WTC11 (cell line): ENCODE results near the gene OR8G1. TPM values are rescaled to one million over a fixed set of nuclear protein-coding genes. Genes with fewer than 3 reads are reported as not detected.

Experiments
- ATAC-seq: fragments of 200-7000 bp; cut with Tn5 transposase; 2 replicates; pipeline ENCODE4 v1.10.0; 2021; ENCODE audit warnings: mild to moderate bottlenecking, moderate library complexity
- CTCF ChIA-PET: fragments of 300-600 bp; sonication (Branson Sonifier 250); formaldehyde crosslinking; loops from one replicate; lab custom pipeline; 2021; ENCODE audit warnings: antibody characterized with exemption; lab: Charles Lee
- POLR2A ChIA-PET: fragments of 350-600 bp; sonication (Branson Sonifier 250); formaldehyde crosslinking; loops from one replicate; lab custom pipeline; 2021; ENCODE audit warnings: antibody characterized with exemption; lab: Charles Lee
- DNase-seq: peaks from one replicate; pipeline ENCODE4 v3.0.0; 2021; ENCODE audit warnings: low spot score
- H3K27ac Mint-ChIP-seq: 2 replicates; pipeline ENCODE4 v1.8.0; 2021; ENCODE audit warnings: mixed read lengths
- H3K27me3 Mint-ChIP-seq: 2 replicates; pipeline ENCODE4 v1.8.0; 2021; ENCODE audit warnings: low read depth, mild to moderate bottlenecking, moderate library complexity, mixed read lengths
- H3K36me3 Mint-ChIP-seq: 2 replicates; pipeline ENCODE4 v1.8.0; 2021; ENCODE audit warnings: mixed read lengths
- H3K4me1 Mint-ChIP-seq: 2 replicates; pipeline ENCODE4 v1.8.0; 2022; ENCODE audit warnings: mixed read lengths
- H3K4me3 Mint-ChIP-seq: 2 replicates; pipeline ENCODE4 v1.8.0; 2021; ENCODE audit warnings: mild to moderate bottlenecking, moderate library complexity, mixed read lengths
- H3K9me3 Mint-ChIP-seq: 2 replicates; pipeline ENCODE4 v1.8.0; 2021; ENCODE audit warnings: mixed read lengths
- ATF1 ChIP-seq: sonication (generic); formaldehyde crosslinking; IDR thresholded peaks from 2 replicates; pipeline ENCODE4 v1.8.1; 2023; ENCODE audit warnings: mild to moderate bottlenecking, moderate library complexity, missing genetic modification reagents
- EMX1 ChIP-seq: fragments of 250-450 bp; sonication (Bioruptor Pico); IDR thresholded peaks from 2 replicates; pipeline ENCODE4 v1.8.0; 2021; ENCODE audit warnings: mild to moderate bottlenecking
- ESRRA ChIP-seq: sonication (generic); formaldehyde crosslinking; IDR thresholded peaks from 2 replicates; pipeline ENCODE4 v1.8.1; 2022; ENCODE audit warnings: mild to moderate bottlenecking, missing genetic modification reagents, borderline replicate concordance
- GTF2I ChIP-seq: fragments of 250-450 bp; sonication (Bioruptor Pico); conservative IDR thresholded peaks from 2 replicates; pipeline ENCODE4 v1.4.0; 2021; ENCODE audit warnings: mild to moderate bottlenecking
- NR2C2 ChIP-seq: sonication (generic); formaldehyde crosslinking; IDR thresholded peaks from 2 replicates; pipeline ENCODE4 v1.8.0; 2022; ENCODE audit warnings: mild to moderate bottlenecking, missing genetic modification reagents
- OVOL2 ChIP-seq: fragments of 250-450 bp; sonication (Bioruptor Pico); IDR thresholded peaks from 2 replicates; pipeline ENCODE4 v1.9.0; 2021; ENCODE audit warnings: mild to moderate bottlenecking, borderline replicate concordance
- SMAD3 ChIP-seq: sonication (generic); formaldehyde crosslinking; IDR thresholded peaks from 2 replicates; pipeline ENCODE4 v1.8.0; 2022; ENCODE audit warnings: missing genetic modification reagents, mild to moderate bottlenecking, borderline replicate concordance
- SP1 ChIP-seq: sonication (generic); formaldehyde crosslinking; conservative IDR thresholded peaks from 2 replicates; pipeline ENCODE4 v1.8.1; 2022; ENCODE audit warnings: missing genetic modification reagents
- TEAD4 ChIP-seq: sonication (generic); formaldehyde crosslinking; IDR thresholded peaks from 2 replicates; pipeline ENCODE4 v1.8.0; 2022; ENCODE audit warnings: mild to moderate bottlenecking, missing genetic modification reagents
- ZNF232 ChIP-seq: sonication (generic); formaldehyde crosslinking; IDR thresholded peaks from 2 replicates; pipeline ENCODE4 v1.8.0; 2022; ENCODE audit warnings: mild to moderate bottlenecking, missing genetic modification reagents
- ZNF263 ChIP-seq: sonication (generic); formaldehyde crosslinking; IDR thresholded peaks from 2 replicates; pipeline ENCODE4 v1.8.1; 2022; ENCODE audit warnings: low read depth, mild to moderate bottlenecking, moderate library complexity, missing genetic modification reagents
- ZNF317 ChIP-seq: sonication (generic); formaldehyde crosslinking; IDR thresholded peaks from 2 replicates; pipeline ENCODE4 v1.8.1; 2023; ENCODE audit warnings: low read depth, mild to moderate bottlenecking, moderate library complexity, missing genetic modification reagents, borderline replicate concordance
- ZNF396 ChIP-seq: fragments of 250-450 bp; sonication (Bioruptor Pico); IDR thresholded peaks from 2 replicates; pipeline ENCODE4 v1.8.0; 2021; ENCODE audit warnings: mild to moderate bottlenecking, moderate library complexity, borderline replicate concordance
- total RNA-seq: library from RNA; stranded (reverse); gene quantifications from 3 replicates; pipeline ENCODE4 v1.2.3, GENCODE V29; 2021
- TF ChIP-seq, protein P1 (sequence below): fragments of 250-450 bp; sonication (Bioruptor Pico); IDR thresholded peaks from 2 replicates; pipeline ENCODE4 v1.9.0; 2021; ENCODE audit warnings: mild to moderate bottlenecking, borderline replicate concordance
- TF ChIP-seq, protein P2 (sequence below): fragments of 250-450 bp; sonication (Bioruptor Pico); IDR thresholded peaks from 2 replicates; pipeline ENCODE4 v2.1.2; 2022; ENCODE audit warnings: mild to moderate bottlenecking, moderate library complexity
- TF ChIP-seq, protein P3 (sequence below): sonication (generic); formaldehyde crosslinking; IDR thresholded peaks from 2 replicates; pipeline ENCODE4 v1.8.1; 2023; ENCODE audit warnings: mild to moderate bottlenecking, missing genetic modification reagents, borderline replicate concordance
- TF ChIP-seq, protein P4 (sequence below): sonication (generic); formaldehyde crosslinking; IDR thresholded peaks from 2 replicates; pipeline ENCODE4 v1.8.1; 2023; ENCODE audit warnings: mild to moderate bottlenecking, moderate library complexity, missing genetic modification reagents
- TF ChIP-seq, protein P5 (sequence below): sonication (generic); formaldehyde crosslinking; IDR thresholded peaks from 2 replicates; pipeline ENCODE4 v1.8.0; 2022; ENCODE audit warnings: mild to moderate bottlenecking, missing genetic modification reagents

Gene OR8G1
- total RNA-seq, 1 experiment from 2014 or later, result not detected

DNA sequence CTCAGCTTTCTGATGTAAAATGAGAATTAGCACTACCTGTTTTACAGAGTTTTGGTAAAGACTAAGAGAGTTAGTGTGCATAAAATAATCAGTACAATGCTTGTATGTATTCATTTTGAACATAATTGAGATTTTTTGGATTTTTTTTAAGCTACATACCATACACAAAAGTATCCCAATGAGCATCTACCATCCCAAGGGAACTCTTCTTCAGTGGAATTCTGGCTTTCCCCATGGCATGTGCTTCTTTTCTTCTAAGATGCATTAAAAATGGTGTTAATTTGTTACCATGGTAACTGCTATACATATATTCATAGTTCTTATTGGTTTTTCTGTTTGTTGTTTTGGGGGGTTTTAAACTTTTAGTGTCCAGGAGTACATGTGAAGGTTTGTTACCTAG is 55.1 kb downstream of the OR8G1 start:
- TF ChIP-seq TEAD4 (CRISPR knock-in tag) (no peak), ZNF232 (CRISPR knock-in tag) (no peak), ZNF317 (CRISPR knock-in tag) (no peak), GTF2I (no peak), OVOL2 (CRISPR knock-in tag) (no peak), EMX1 (CRISPR knock-in tag) (no peak), ATF1 (no peak), NR2C2 (CRISPR knock-in tag) (no peak), ESRRA (CRISPR knock-in tag) (no peak), ZNF396 (CRISPR knock-in tag) (no peak), SMAD3 (CRISPR knock-in tag) (no peak), ZNF263 (CRISPR knock-in tag) (no peak)
- TF ChIP-seq, protein P1, sequence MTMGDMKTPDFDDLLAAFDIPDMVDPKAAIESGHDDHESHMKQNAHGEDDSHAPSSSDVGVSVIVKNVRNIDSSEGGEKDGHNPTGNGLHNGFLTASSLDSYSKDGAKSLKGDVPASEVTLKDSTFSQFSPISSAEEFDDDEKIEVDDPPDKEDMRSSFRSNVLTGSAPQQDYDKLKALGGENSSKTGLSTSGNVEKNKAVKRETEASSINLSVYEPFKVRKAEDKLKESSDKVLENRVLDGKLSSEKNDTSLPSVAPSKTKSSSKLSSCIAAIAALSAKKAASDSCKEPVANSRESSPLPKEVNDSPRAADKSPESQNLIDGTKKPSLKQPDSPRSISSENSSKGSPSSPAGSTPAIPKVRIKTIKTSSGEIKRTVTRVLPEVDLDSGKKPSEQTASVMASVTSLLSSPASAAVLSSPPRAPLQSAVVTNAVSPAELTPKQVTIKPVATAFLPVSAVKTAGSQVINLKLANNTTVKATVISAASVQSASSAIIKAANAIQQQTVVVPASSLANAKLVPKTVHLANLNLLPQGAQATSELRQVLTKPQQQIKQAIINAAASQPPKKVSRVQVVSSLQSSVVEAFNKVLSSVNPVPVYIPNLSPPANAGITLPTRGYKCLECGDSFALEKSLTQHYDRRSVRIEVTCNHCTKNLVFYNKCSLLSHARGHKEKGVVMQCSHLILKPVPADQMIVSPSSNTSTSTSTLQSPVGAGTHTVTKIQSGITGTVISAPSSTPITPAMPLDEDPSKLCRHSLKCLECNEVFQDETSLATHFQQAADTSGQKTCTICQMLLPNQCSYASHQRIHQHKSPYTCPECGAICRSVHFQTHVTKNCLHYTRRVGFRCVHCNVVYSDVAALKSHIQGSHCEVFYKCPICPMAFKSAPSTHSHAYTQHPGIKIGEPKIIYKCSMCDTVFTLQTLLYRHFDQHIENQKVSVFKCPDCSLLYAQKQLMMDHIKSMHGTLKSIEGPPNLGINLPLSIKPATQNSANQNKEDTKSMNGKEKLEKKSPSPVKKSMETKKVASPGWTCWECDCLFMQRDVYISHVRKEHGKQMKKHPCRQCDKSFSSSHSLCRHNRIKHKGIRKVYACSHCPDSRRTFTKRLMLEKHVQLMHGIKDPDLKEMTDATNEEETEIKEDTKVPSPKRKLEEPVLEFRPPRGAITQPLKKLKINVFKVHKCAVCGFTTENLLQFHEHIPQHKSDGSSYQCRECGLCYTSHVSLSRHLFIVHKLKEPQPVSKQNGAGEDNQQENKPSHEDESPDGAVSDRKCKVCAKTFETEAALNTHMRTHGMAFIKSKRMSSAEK (CRISPR knock-in tag), result no peak
- TF ChIP-seq, protein P2, sequence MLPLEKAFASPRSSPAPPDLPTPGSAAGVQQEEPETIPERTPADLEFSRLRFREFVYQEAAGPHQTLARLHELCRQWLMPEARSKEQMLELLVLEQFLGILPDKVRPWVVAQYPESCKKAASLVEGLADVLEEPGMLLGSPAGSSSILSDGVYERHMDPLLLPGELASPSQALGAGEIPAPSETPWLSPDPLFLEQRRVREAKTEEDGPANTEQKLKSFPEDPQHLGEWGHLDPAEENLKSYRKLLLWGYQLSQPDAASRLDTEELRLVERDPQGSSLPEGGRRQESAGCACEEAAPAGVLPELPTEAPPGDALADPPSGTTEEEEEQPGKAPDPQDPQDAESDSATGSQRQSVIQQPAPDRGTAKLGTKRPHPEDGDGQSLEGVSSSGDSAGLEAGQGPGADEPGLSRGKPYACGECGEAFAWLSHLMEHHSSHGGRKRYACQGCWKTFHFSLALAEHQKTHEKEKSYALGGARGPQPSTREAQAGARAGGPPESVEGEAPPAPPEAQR (CRISPR knock-in tag), result no peak
- TF ChIP-seq, protein P3, sequence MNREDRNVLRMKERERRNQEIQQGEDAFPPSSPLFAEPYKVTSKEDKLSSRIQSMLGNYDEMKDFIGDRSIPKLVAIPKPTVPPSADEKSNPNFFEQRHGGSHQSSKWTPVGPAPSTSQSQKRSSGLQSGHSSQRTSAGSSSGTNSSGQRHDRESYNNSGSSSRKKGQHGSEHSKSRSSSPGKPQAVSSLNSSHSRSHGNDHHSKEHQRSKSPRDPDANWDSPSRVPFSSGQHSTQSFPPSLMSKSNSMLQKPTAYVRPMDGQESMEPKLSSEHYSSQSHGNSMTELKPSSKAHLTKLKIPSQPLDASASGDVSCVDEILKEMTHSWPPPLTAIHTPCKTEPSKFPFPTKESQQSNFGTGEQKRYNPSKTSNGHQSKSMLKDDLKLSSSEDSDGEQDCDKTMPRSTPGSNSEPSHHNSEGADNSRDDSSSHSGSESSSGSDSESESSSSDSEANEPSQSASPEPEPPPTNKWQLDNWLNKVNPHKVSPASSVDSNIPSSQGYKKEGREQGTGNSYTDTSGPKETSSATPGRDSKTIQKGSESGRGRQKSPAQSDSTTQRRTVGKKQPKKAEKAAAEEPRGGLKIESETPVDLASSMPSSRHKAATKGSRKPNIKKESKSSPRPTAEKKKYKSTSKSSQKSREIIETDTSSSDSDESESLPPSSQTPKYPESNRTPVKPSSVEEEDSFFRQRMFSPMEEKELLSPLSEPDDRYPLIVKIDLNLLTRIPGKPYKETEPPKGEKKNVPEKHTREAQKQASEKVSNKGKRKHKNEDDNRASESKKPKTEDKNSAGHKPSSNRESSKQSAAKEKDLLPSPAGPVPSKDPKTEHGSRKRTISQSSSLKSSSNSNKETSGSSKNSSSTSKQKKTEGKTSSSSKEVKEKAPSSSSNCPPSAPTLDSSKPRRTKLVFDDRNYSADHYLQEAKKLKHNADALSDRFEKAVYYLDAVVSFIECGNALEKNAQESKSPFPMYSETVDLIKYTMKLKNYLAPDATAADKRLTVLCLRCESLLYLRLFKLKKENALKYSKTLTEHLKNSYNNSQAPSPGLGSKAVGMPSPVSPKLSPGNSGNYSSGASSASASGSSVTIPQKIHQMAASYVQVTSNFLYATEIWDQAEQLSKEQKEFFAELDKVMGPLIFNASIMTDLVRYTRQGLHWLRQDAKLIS (CRISPR knock-in tag), result no peak
- Mint-ChIP-seq H3K27ac (no peak overlapping the region), H3K36me3 (no peaks in the 10 kb centered on the region), H3K4me1 (no peaks in the 10 kb centered on the region), H3K27me3 (no peaks in the 10 kb centered on the region), H3K9me3 (peaks cover 3% of the 10 kb centered on the region; the same call in 1 of the 2 replicates), H3K4me3 (no peak overlapping the region)
- DNase-seq (no peak), ATAC-seq (no peak)
- ChIA-PET POLR2A (no interaction called here), CTCF (no interaction called here)

DNA sequence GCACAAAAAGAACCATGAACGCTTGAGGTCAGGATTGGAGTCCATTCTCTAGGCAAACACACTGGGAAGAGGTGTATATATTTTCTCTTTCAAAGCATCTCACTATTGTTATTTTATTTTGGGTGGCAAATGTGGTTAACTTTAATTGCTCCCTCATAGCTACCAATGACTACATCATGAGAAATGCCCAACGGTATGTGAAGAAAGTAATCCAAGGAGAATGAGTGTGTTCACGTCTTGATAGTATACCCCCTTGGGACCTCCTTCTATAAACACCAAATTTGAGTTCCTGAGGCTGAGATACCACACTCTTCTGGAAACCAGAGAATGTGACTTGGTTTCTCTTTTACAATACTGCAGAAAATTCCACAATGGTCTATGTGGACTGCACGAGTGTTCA is 57.0 kb downstream of the OR8G1 start:
- TF ChIP-seq, protein P4, sequence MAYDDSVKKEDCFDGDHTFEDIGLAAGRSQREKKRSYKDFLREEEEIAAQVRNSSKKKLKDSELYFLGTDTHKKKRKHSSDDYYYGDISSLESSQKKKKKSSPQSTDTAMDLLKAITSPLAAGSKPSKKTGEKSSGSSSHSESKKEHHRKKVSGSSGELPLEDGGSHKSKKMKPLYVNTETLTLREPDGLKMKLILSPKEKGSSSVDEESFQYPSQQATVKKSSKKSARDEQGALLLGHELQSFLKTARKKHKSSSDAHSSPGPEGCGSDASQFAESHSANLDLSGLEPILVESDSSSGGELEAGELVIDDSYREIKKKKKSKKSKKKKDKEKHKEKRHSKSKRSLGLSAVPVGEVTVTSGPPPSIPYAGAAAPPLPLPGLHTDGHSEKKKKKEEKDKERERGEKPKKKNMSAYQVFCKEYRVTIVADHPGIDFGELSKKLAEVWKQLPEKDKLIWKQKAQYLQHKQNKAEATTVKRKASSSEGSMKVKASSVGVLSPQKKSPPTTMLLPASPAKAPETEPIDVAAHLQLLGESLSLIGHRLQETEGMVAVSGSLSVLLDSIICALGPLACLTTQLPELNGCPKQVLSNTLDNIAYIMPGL (CRISPR knock-in tag), result no peak
- TF ChIP-seq, protein P5, sequence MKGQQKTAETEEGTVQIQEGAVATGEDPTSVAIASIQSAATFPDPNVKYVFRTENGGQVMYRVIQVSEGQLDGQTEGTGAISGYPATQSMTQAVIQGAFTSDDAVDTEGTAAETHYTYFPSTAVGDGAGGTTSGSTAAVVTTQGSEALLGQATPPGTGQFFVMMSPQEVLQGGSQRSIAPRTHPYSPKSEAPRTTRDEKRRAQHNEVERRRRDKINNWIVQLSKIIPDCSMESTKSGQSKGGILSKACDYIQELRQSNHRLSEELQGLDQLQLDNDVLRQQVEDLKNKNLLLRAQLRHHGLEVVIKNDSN, result no peak
- TF ChIP-seq ZNF263 (CRISPR knock-in tag) (no peak), SP1 (CRISPR knock-in tag) (no peak), ESRRA (CRISPR knock-in tag) (no peak)
- H3K9me3 Mint-ChIP-seq, result no peaks in the 10 kb centered on the region
- DNase-seq, result no peak
- no peak overlapping the region for H3K4me3 Mint-ChIP-seq
- POLR2A ChIA-PET, result no interaction called here
- CTCF ChIA-PET, result no interaction called here
- H3K27me3 Mint-ChIP-seq, result no peaks in the 10 kb centered on the region
- no peak for ATAC-seq
- peaks cover 15% of the 10 kb centered on the region for H3K4me1 Mint-ChIP-seq
- no peaks in the 10 kb centered on the region for H3K36me3 Mint-ChIP-seq
- no peak overlapping the region for H3K27ac Mint-ChIP-seq
